GM19372 (cell line): ENCODE measurements around the gene VCAM1.
"Not testable (repeated sequence)": the region's sequence is repeated elsewhere in the genome, so short reads cannot be mapped to it uniquely, and the experiment has no call there.

Source experiments
- ATAC-seq: cut with Tn5 transposase; IDR thresholded peaks from one replicate; pipeline ENCODE4 v1.9.1; 2021; ENCODE audit warnings: mild to moderate bottlenecking, low read depth, moderate library complexity; ENCODE audit not compliant: unreplicated experiment

The VCAM1 gene

GRCh38 chr1:100719490-100719889, at the start of gene VCAM1:
Gene VCAM1 (plus strand): TSS chr1:100719742. CDS start chr1:100719861, 119 bp downstream.
- peak; percentile 63 for ATAC-seq

GRCh38 chr1:100670083-100670482, 49.5 kb upstream of the VCAM1 start:
- ATAC-seq, result no peak

GRCh38 chr1:100671601-100672000, 47.9 kb upstream of the VCAM1 start:
- no peak for ATAC-seq

- ATAC-seq, result no peak
These were observed 35.8 kb upstream of the VCAM1 start for GRCh38 chr1:100683448-100684349.

GRCh38 chr1:100699744-100700143, 19.8 kb upstream of the VCAM1 start:
- ATAC-seq, result no peak

- no peak for ATAC-seq
These were observed 19.0 kb upstream of the VCAM1 start for GRCh38 chr1:100700586-100700985.

GRCh38 chr1:100703052-100703451, 16.5 kb upstream of the VCAM1 start:
- ATAC-seq, result no peak

GRCh38 chr1:100703716-100704115, 15.8 kb upstream of the VCAM1 start:
- no peak for ATAC-seq

GRCh38 chr1:100704473-100704872, 15.1 kb upstream of the VCAM1 start:
- ATAC-seq, result no peak

GRCh38 chr1:100706296-100706695, 13.2 kb upstream of the VCAM1 start:
- ATAC-seq, result no peak

GRCh38 chr1:100706856-100707255, 12.7 kb upstream of the VCAM1 start:
- ATAC-seq, result no peak

- ATAC-seq, result no peak
These were observed 11.0 kb upstream of the VCAM1 start for GRCh38 chr1:100708476-100709062.

- ATAC-seq, result no peak
These were observed 8.4 kb upstream of the VCAM1 start for GRCh38 chr1:100710906-100711682.

- not testable (repeated sequence) for ATAC-seq
These were observed 6.5 kb upstream of the VCAM1 start for GRCh38 chr1:100713027-100713426.

- ATAC-seq, result no peak
These were observed 5.9 kb upstream of the VCAM1 start for GRCh38 chr1:100713626-100714025.

GRCh38 chr1:100714599-100714998, 4.9 kb upstream of the VCAM1 start:
- ATAC-seq, result no peak

GRCh38 chr1:100717218-100717617, 2.3 kb upstream of the VCAM1 start:
- ATAC-seq, result no peak

GRCh38 chr1:100718581-100718980, 961 bp upstream of the VCAM1 start:
- ATAC-seq, result no peak

- no peak for ATAC-seq
These were observed 559 bp downstream of the VCAM1 start for GRCh38 chr1:100720101-100720500.

GRCh38 chr1:100720751-100721150, 1.2 kb downstream of the VCAM1 start:
- no peak for ATAC-seq

GRCh38 chr1:100721526-100722207, 2.1 kb downstream of the VCAM1 start:
- ATAC-seq, result no peak
